B cell (primary cell): Measurements from ENCODE around the gene R3HDM4. TPM values are rescaled to one million over a fixed set of nuclear protein-coding genes. Genes with fewer than 3 reads are reported as not detected.

ENCODE experiments used
- ATAC-seq: fragments of 200-7000 bp; cut with Tn5 transposase; one replicate; pipeline ENCODE4 v1.10.0; 2021; ENCODE audit warnings: low read depth, mild to moderate bottlenecking, moderate number of reproducible peaks, moderate library complexity
- CTCF ChIA-PET: fragments of 350-600 bp; sonication (Branson Sonifier 250); formaldehyde crosslinking; loops from one replicate; lab custom pipeline; 2021; ENCODE audit warnings: antibody characterized with exemption, inconsistent platforms; lab: Charles Lee
- POLR2A ChIA-PET: fragments of 350-600 bp; sonication (Branson Sonifier 250); formaldehyde crosslinking; loops from one replicate; lab custom pipeline; 2021; ENCODE audit warnings: antibody characterized with exemption; lab: Charles Lee
- DNase-seq: peaks from one replicate; pipeline ENCODE4 v3.0.0; 2013
- H2AFZ ChIP-seq: 2 replicates; pipeline ENCODE4 v1.6.1; 2012; ENCODE audit warnings: mild to moderate bottlenecking, low read depth, low read length; ENCODE audit not compliant: insufficient read depth, poor library complexity, severe bottlenecking
- H3K27ac ChIP-seq, 2 donors: 1 replicate in 1 of 2; 2 replicates in 1 of 2; pipeline ENCODE4 v1.5.1; 2012 to 2013; ENCODE audit warnings: low read length in 2 of 2, mild to moderate bottlenecking in 2 of 2, moderate library complexity in 1 of 2
- H3K27me3 ChIP-seq, 4 experiments: fragments of 200-600 bp in 1 of 4; sonication (generic) in 1 of 4; replicated peaks in 1 of 4; 1 replicate in 2 of 4; 2 replicates in 2 of 4; pipeline versions ENCODE4 v1.6.1 to v1.7.0; 2013 to 2016; ENCODE audit warnings: low read length in 3 of 4, mild to moderate bottlenecking in 2 of 4, mixed read lengths in 1 of 4, moderate library complexity in 1 of 4; ENCODE audit not compliant: insufficient read depth in 4 of 4, control insufficient read depth in 3 of 4; ENCODE audit errors: control extremely low read depth in 1 of 4
- H3K36me3 ChIP-seq, 2 experiments: replicated peaks in 1 of 2; 1 replicate in 1 of 2; 2 replicates in 1 of 2; pipeline versions ENCODE4 v1.6.1 to v1.7.1; 2013; ENCODE audit warnings: low read length in 1 of 2; ENCODE audit not compliant: insufficient read depth in 2 of 2, control insufficient read depth in 1 of 2; ENCODE audit errors: control extremely low read depth in 1 of 2, extremely low read depth in 1 of 2
- H3K4me1 ChIP-seq, 2 donors: fragments of 200-600 bp in 1 of 2; sonication (generic) in 1 of 2; 1 replicate in 1 of 2; 2 replicates in 1 of 2; pipeline versions ENCODE4 v1.5.1 to v1.6.1; 2013 to 2017; ENCODE audit warnings: low read length in 2 of 2; ENCODE audit not compliant: control insufficient read depth in 2 of 2, insufficient read depth in 2 of 2
- H3K4me2 ChIP-seq: replicated peaks from 2 replicates; pipeline ENCODE3; 2012; ENCODE audit warnings: mild to moderate bottlenecking, low read depth, low read length; ENCODE audit not compliant: poor library complexity, severe bottlenecking
- H3K4me3 ChIP-seq, 5 experiments: fragments of 200-600 bp in 1 of 5; sonication (generic) in 1 of 5; 1 replicate in 3 of 5; 2 replicates in 2 of 5; pipeline versions ENCODE4 v1.5.1 to v1.7.0; 2011 to 2016; ENCODE audit warnings: low read length in 4 of 5, mild to moderate bottlenecking in 4 of 5, low read depth in 2 of 5, control low read depth in 1 of 5, moderate library complexity in 1 of 5; ENCODE audit not compliant: insufficient read depth in 1 of 5; ENCODE audit errors: control extremely low read depth in 1 of 5, extremely low read depth in 1 of 5
- H3K79me2 ChIP-seq: fragments of 200-600 bp; sonication (generic); one replicate; pipeline ENCODE4 v1.6.0; 2016; ENCODE audit warnings: low read length; ENCODE audit not compliant: control insufficient read depth, insufficient read depth
- H3K9ac ChIP-seq: fragments of 200-600 bp; sonication (generic); 2 replicates; pipeline ENCODE4 v1.6.1; 2017; ENCODE audit warnings: mild to moderate bottlenecking, low read length, moderate library complexity
- H3K9me3 ChIP-seq, 3 donors: one replicate each; pipeline versions ENCODE4 v1.6.1 to v1.7.1; 2013; ENCODE audit warnings: low read length in 2 of 3; ENCODE audit not compliant: control insufficient read depth in 2 of 3, insufficient read depth in 1 of 3; ENCODE audit errors: control extremely low read depth in 1 of 3
- H4K20me1 ChIP-seq: 2 replicates; pipeline ENCODE4 v1.6.0; 2012; ENCODE audit warnings: mild to moderate bottlenecking, low read length; ENCODE audit not compliant: insufficient read depth, control insufficient read depth, poor library complexity, severe bottlenecking
- H3K27ac Mint-ChIP-seq: one replicate; pipeline ENCODE4 v1.8.0; 2021; ENCODE audit warnings: mixed read lengths
- H3K27me3 Mint-ChIP-seq: one replicate; pipeline ENCODE4 v1.8.0; 2021; ENCODE audit warnings: mixed read lengths
- H3K4me1 Mint-ChIP-seq: one replicate; pipeline ENCODE4 v1.8.0; 2021; ENCODE audit warnings: mixed read lengths
- H3K4me3 Mint-ChIP-seq: one replicate; pipeline ENCODE4 v1.8.0; 2021; ENCODE audit warnings: mixed read lengths
- H3K9me3 Mint-ChIP-seq: one replicate; pipeline ENCODE4 v1.8.0; 2022; ENCODE audit warnings: mixed read lengths; ENCODE audit not compliant: insufficient read depth
- CTCF ChIP-seq: fragments of 200-600 bp; IDR thresholded peaks from one replicate; pipeline ENCODE4 v1.8.0; 2022; ENCODE audit warnings: antibody characterized with exemption, mild to moderate bottlenecking
- EZH2 ChIP-seq: IDR thresholded peaks from 2 replicates; pipeline ENCODE4 v1.6.1; 2012; ENCODE audit warnings: borderline replicate concordance, low read depth, mild to moderate bottlenecking, moderate library complexity, low read length; ENCODE audit not compliant: insufficient read depth, poor library complexity, severe bottlenecking
- WGBS: methylation state at CpG from one replicate; pipeline ENCODE4 v1.1.5; 2013; ENCODE audit warnings: missing lambda C conversion rate; ENCODE audit not compliant: insufficient coverage; 5-methylcytosine and 5-hydroxymethylcytosine counted together
- intact Hi-C: fragments of 100-400 bp; cut with micrococcal nuclease; formaldehyde crosslinking; loops from one replicate; pipeline ENCODE4 v1.10.0; 2022
- polyA plus RNA-seq: library from polyadenylated mRNA; depleted of rRNA; stranded (reverse); fragments of >200 nt; gene quantifications from 2 replicates; pipeline ENCODE4 v1.2.3, GENCODE V29; 2012
- total RNA-seq, 2 donors: library from RNA; stranded (reverse); fragments of 120-200 nt in 1 of 2; gene quantifications; 1 replicate in 1 of 2; 2 replicates in 1 of 2; pipeline versions ENCODE4 v1.2.3 to v1.2.4, GENCODE V29; 2013 to 2022

The R3HDM4 gene
- total and polyA plus RNA-seq, 2 donors (not counting 1 experiment from before 2014, with no cell fraction given): 168 to 176 TPM

- POLR2A ChIA-PET: interaction anchor here (0.6 to 3.6 kb wide), 9 partner anchors 10 to 413 kb away, joined by 3 to 22 read pairs (median 5); partner anchors contain the start of genes MED16, RNU6-9 and WDR18
- Mint-ChIP-seq H3K4me1 (peaks cover 31% of the 10 kb centered on the region), H3K9me3 (no peaks in the 10 kb centered on the region), H3K27me3 (peaks cover 3% of the 10 kb centered on the region), H3K4me3 (peak overlapping the region; percentile 77), H3K27ac (no peak overlapping the region)
- 4% methylated on average over 41 of the region's 58 CpGs for WGBS
- peak overlapping the region in 1 of 2 donors; percentile 27 for H3K27ac ChIP-seq
- CTCF ChIA-PET: interaction anchor here (0.5 to 7.9 kb wide), 8 partner anchors 9 to 113 kb away, joined by 3 to 143 read pairs (median 4); partner anchors contain the start of genes CFD, MED16, RNU6-9 and WDR18
- H3K9ac ChIP-seq: peak overlapping the region; percentile 63
- ATAC-seq (no peak), DNase-seq (peak; percentile 64)
- no peaks in the 10 kb centered on the region for H3K36me3 ChIP-seq
- peak overlapping the region in 3 of 5 experiments; percentile 48 to 70 (median 60) for H3K4me3 ChIP-seq
- H3K79me2 ChIP-seq: peaks cover 10% of the 10 kb centered on the region
- H3K27me3 ChIP-seq: peaks cover 0 to 35% (median 4%) of the 10 kb centered on the region in 4 experiments
- peaks cover 40 to 49% of the 10 kb centered on the region in 2 donors for H3K4me1 ChIP-seq
- no peak for TF ChIP-seq EZH2
- TF ChIP-seq CTCF: no peak
- H2AFZ ChIP-seq: no peak overlapping the region
- peaks cover 4% of the 10 kb centered on the region for H4K20me1 ChIP-seq
- peaks cover 0 to 4% (median 0%) of the 10 kb centered on the region in 3 donors for H3K9me3 ChIP-seq
- peak overlapping the region; percentile 93 for H3K4me2 ChIP-seq
- intact Hi-C loops: no loop called here
Measured at GRCh38 chr19:918481-919198, 5.6 kb upstream of the R3HDM4 start.

DNA sequence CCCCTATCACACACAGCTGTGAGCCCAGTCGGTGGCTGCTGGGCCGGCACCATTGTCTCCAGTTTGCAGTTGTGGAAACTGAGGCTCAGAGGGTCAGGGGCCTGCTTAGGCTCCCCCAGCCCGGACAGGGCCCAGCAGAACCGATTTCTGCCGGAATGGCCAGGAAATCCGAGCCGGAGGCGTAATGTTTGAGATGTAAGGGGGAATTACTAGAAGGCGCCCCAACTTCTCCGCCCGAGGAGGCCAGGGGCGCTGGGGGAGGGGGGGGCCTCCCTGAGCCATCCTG lies 5.1 kb upstream of the R3HDM4 start:
- Mint-ChIP-seq H3K27ac (peak overlapping the region; percentile 46), H3K27me3 (peaks cover 3% of the 10 kb centered on the region), H3K9me3 (no peaks in the 10 kb centered on the region), H3K4me1 (peaks cover 32% of the 10 kb centered on the region), H3K4me3 (peak overlapping the region; percentile 71)
- H3K27me3 ChIP-seq: peaks cover 0 to 35% (median 4%) of the 10 kb centered on the region in 4 experiments
- no peak for TF ChIP-seq CTCF
- TF ChIP-seq EZH2: peak; percentile 31
- WGBS: 2% methylated on average over 12 of the region's 12 CpGs
- no peak for ATAC-seq
- intact Hi-C loops: no loop called here
- peaks cover 15% of the 10 kb centered on the region for H3K79me2 ChIP-seq
- H3K9me3 ChIP-seq: peaks cover 0 to 4% (median 0%) of the 10 kb centered on the region in 3 donors
- peaks cover 42 to 52% of the 10 kb centered on the region in 2 donors for H3K4me1 ChIP-seq
- no peak overlapping the region for H2AFZ ChIP-seq
- H3K4me3 ChIP-seq: peak overlapping the region in 3 of 5 experiments; percentile 45 to 60 (median 52)
- CTCF ChIA-PET: interaction anchor here (1.0 to 7.9 kb wide), 3 partner anchors 43 to 61 kb away, joined by 3 to 72 read pairs (median 67); partner anchors contain the start of gene CFD
- peak overlapping the region; percentile 63 for H3K9ac ChIP-seq
- DNase-seq: no peak
- H3K36me3 ChIP-seq: no peaks in the 10 kb centered on the region
- H3K27ac ChIP-seq: no peak overlapping the region
- H3K4me2 ChIP-seq: peak overlapping the region; percentile 93
- POLR2A ChIA-PET: interaction anchor here (0.7 to 3.6 kb wide), 3 partner anchors 9 to 54 kb away, joined by 4 to 22 read pairs (median 5); partner anchors contain the start of genes MED16 and RNU6-9
- H4K20me1 ChIP-seq: peaks cover 4% of the 10 kb centered on the region
